Naive thymus-derived CD8-positive, alpha-beta T cell (primary cell): ENCODE data around the gene TTBK2. TPM values are rescaled to one million over a fixed set of nuclear protein-coding genes. Genes with fewer than 3 reads are reported as not detected.
"Not testable (repeated sequence)": the region's sequence is repeated elsewhere in the genome, so short reads cannot be mapped to it uniquely, and the experiment has no call there.

Source experiments
- ATAC-seq, 2 donors: fragments of 150-1000 bp; cut with Tn5 transposase in 1 of 2; sonication (Bioruptor Pico), chemical (Tn5 transposase) in 1 of 2; 1 replicate in 1 of 2; 2 replicates in 1 of 2; pipeline ENCODE4 v1.10.0; 2021; ENCODE audit warnings: mild to moderate bottlenecking in 2 of 2, moderate library complexity in 2 of 2
- POLR2A ChIA-PET: fragments of 350-600 bp; sonication (Branson Sonifier 250); formaldehyde crosslinking; loops from one replicate; lab custom pipeline; 2021; ENCODE audit warnings: antibody characterized with exemption; lab: Charles Lee
- DNase-seq, 10 donors: peaks; one replicate each; pipeline versions ENCODE4 v3.0.0 to v3.0.0-alpha.2; 2020 to 2022
- H3K27ac Mint-ChIP-seq, 10 donors: one replicate each; pipeline ENCODE4 v1.8.0; 2020 to 2022; ENCODE audit warnings: mild to moderate bottlenecking in 10 of 10, mixed read lengths in 10 of 10, moderate library complexity in 4 of 10, inconsistent platforms in 1 of 10
- H3K27me3 Mint-ChIP-seq, 5 donors: one replicate each; pipeline ENCODE4 v1.8.0; 2021 to 2022; ENCODE audit warnings: mixed read lengths in 5 of 5
- H3K36me3 Mint-ChIP-seq, 3 donors: one replicate each; pipeline ENCODE4 v1.8.0; 2020 to 2022; ENCODE audit warnings: mixed read lengths in 3 of 3, mild to moderate bottlenecking in 2 of 3, inconsistent platforms in 1 of 3
- H3K4me1 Mint-ChIP-seq, 4 donors: one replicate each; pipeline ENCODE4 v1.8.0; 2021 to 2022; ENCODE audit warnings: mixed read lengths in 4 of 4
- H3K4me3 Mint-ChIP-seq, 10 donors: one replicate each; pipeline ENCODE4 v1.8.0; 2020 to 2022; ENCODE audit warnings: mild to moderate bottlenecking in 10 of 10, mixed read lengths in 10 of 10, moderate library complexity in 6 of 10, inconsistent platforms in 1 of 10
- H3K9me3 Mint-ChIP-seq, 9 donors: one replicate each; pipeline ENCODE4 v1.8.0; 2020 to 2022; ENCODE audit warnings: mixed read lengths in 9 of 9, mild to moderate bottlenecking in 3 of 9, inconsistent platforms in 1 of 9, moderate library complexity in 1 of 9
- polyA plus RNA-seq, 3 donors: library from polyadenylated mRNA; unstranded; fragments of 300-500 nt; fragmentation: Illumina TruSeq; gene quantifications; one replicate each; pipeline ENCODE4 v1.2.3, GENCODE V29; 2021
- total RNA-seq, 8 experiments: library from RNA in 2 of 8; stranded (reverse) in 2 of 8; gene quantifications; one replicate each; pipeline ENCODE4 v1.2.3 and lab custom pipeline; 2021 to 2026

TTBK2 gene
- total RNA-seq, result 10 to 100 TPM; 28.9 to 32.1 TPM
- polyA plus RNA-seq, result 10 to 100 TPM; 11.2 to 13.4 (median 13.1) TPM
- 26.8 to 86.6 (median 77.3) reads per million in 6 experiments for total RNA-seq (lab: John Stamatoyannopoulos, UW)

GRCh38 chr15:42920519-42921341 is at the start of gene TTBK2:
Gene TTBK2, minus strand, starts transcription at chr15:42920778. Its CDS starts 42,161 bp downstream, at chr15:42878617.
- H3K36me3 Mint-ChIP-seq, result no peaks in the 10 kb centered on the region
- DNase-seq (peak; percentile 91 to 99 (median 97)), ATAC-seq (peak; percentile 93 to 94)
- peak within 1 kb of the TSS; percentile 90 to 98 (median 94) for H3K27ac Mint-ChIP-seq
- peaks cover 21 to 43% (median 30%) of the 10 kb centered on the region in 4 donors for H3K4me1 Mint-ChIP-seq
- no peaks in the 10 kb centered on the region for H3K9me3 Mint-ChIP-seq
- POLR2A ChIA-PET, result interaction anchor here (0.7 kb wide), 1 partner anchor 184 kb away, joined by 3 read pairs; the partner anchor contains the start of gene CDAN1
- peak within 1 kb of the TSS; percentile 91 to 99 (median 96) for H3K4me3 Mint-ChIP-seq
- no peaks in the 10 kb centered on the region for H3K27me3 Mint-ChIP-seq

GRCh38 chr15:42964476-42964875 is 43.9 kb upstream of the TTBK2 start:
- H3K4me3 Mint-ChIP-seq, result no peak overlapping the region
- POLR2A ChIA-PET, result no interaction called here
- DNase-seq (no peak), ATAC-seq (no peak)
- H3K36me3 Mint-ChIP-seq, result peaks cover 25 to 82% (median 29%) of the 10 kb centered on the region in 3 donors
- H3K9me3 Mint-ChIP-seq, result no peaks in the 10 kb centered on the region
- no peaks in the 10 kb centered on the region for H3K27me3 Mint-ChIP-seq
- peak overlapping the region in 1 of 10 donors; percentile 29 for H3K27ac Mint-ChIP-seq
- H3K4me1 Mint-ChIP-seq, result no peaks in the 10 kb centered on the region

- H3K4me1 Mint-ChIP-seq, result no peaks in the 10 kb centered on the region
- no peak overlapping the region for H3K27ac Mint-ChIP-seq
- POLR2A ChIA-PET, result no interaction called here
- H3K9me3 Mint-ChIP-seq, result no peaks in the 10 kb centered on the region
- H3K36me3 Mint-ChIP-seq, result peaks cover 41 to 91% (median 44%) of the 10 kb centered on the region in 3 donors
- no peak for DNase-seq
- no peak overlapping the region for H3K4me3 Mint-ChIP-seq
- H3K27me3 Mint-ChIP-seq, result no peaks in the 10 kb centered on the region
- ATAC-seq, result no peak
Observed at GRCh38 chr15:42955518-42955917, 34.9 kb upstream of the TTBK2 start.

- peaks cover 39 to 91% (median 51%) of the 10 kb centered on the region in 3 donors for H3K36me3 Mint-ChIP-seq
- H3K27ac Mint-ChIP-seq, result peak overlapping the region in 1 of 10 donors; percentile 63
- no peak for DNase-seq
- POLR2A ChIA-PET, result no interaction called here
- no peaks in the 10 kb centered on the region for H3K4me1 Mint-ChIP-seq
- no peak for ATAC-seq
- no peak overlapping the region for H3K4me3 Mint-ChIP-seq
- H3K9me3 Mint-ChIP-seq, result no peaks in the 10 kb centered on the region
- H3K27me3 Mint-ChIP-seq, result no peaks in the 10 kb centered on the region
Observed at GRCh38 chr15:42954291-42954690, 33.7 kb upstream of the TTBK2 start.

DNA sequence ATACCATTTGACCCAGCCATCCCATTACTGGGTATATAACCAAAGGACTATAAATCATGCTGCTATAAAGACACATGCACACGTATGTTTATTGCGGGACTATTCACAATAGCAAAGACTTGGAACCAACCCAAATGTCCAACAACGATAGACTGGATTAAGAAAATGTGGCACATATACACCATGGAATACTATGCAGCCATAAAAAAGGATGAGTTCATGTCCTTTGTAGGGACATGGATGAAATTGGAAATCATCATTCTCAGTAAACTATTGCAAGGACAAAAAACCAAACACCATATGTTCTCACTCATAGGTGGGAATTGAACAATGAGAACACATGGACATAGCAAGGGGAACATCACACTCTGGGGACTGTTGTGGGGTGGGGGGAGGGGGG is 28.3 kb upstream of the TTBK2 start:
- DNase-seq, POLR2A ChIA-PET, H3K4me3 Mint-ChIP-seq, H3K27ac Mint-ChIP-seq, H3K27me3 Mint-ChIP-seq, H3K9me3 Mint-ChIP-seq, H3K4me1 Mint-ChIP-seq, ATAC-seq: not testable (repeated sequence)
- H3K36me3 Mint-ChIP-seq, result peaks cover 31 to 96% (median 53%) of the 10 kb centered on the region in 3 donors

DNA sequence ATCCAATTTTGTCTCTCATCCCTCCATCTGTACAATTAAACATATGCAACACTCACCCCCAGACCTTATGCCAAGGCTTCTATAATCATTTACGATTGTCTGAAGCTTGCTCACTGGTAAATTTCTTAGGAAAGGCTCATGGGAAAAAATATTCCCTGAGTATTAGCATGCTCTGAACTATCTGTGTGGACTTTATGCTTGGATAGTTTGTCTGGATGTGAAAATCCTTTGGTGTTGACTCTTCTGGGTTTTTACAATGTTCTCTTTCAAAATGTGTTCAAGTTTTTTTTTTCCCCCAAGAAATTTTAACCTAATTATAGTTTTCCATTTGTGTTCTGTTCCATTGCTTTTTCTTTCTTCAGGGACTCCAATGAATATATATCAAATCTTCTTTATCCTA is 19.9 kb upstream of the TTBK2 start:
- POLR2A ChIA-PET, result interaction anchor here (0.7 kb wide), 1 partner anchor 25 kb away, joined by 6 read pairs; no protein-coding TSS in a partner anchor

DNA sequence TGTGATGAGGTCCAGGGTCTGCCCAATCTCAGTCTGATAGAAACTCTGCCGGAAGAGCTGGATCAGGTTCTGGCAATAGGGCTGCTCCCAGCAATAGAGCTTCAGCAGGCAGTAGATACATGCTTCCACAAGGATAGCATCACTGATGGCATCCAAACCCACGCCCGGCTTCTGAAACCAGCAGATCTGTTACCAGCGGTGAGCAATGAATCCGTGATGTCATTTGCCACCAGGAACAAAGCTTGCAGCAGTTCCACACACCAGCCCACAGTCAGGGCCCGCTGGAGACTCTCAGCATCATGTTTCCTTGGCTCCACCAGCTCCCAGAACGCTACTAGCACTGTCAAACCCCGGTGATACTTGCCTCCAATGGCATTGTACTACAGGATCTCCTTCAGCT is 19.3 kb upstream of the TTBK2 start:
- no peaks in the 10 kb centered on the region for H3K4me1 Mint-ChIP-seq
- POLR2A ChIA-PET, result no interaction called here
- DNase-seq, result no peak
- no peaks in the 10 kb centered on the region for H3K27me3 Mint-ChIP-seq
- H3K27ac Mint-ChIP-seq, result peak overlapping the region in 1 of 10 donors; percentile 7
- no peak for ATAC-seq
- H3K36me3 Mint-ChIP-seq, result peaks cover 0 to 15% (median 3%) of the 10 kb centered on the region in 3 donors
- no peak overlapping the region for H3K4me3 Mint-ChIP-seq
- peaks cover 0 to 3% (median 0%) of the 10 kb centered on the region in 9 donors for H3K9me3 Mint-ChIP-seq

More for the DNA sequence above, 19.9 kb upstream of the TTBK2 start:
- H3K27ac Mint-ChIP-seq, result peak overlapping the region in 2 of 10 donors; percentile 6 to 82
- H3K36me3 Mint-ChIP-seq, result peaks cover 0 to 22% (median 9%) of the 10 kb centered on the region in 3 donors
- no peaks in the 10 kb centered on the region for H3K27me3 Mint-ChIP-seq
- DNase-seq (no peak), ATAC-seq (no peak)
- no peaks in the 10 kb centered on the region for H3K4me1 Mint-ChIP-seq
- H3K9me3 Mint-ChIP-seq, result peaks cover 0 to 3% (median 0%) of the 10 kb centered on the region in 9 donors
- no peak overlapping the region for H3K4me3 Mint-ChIP-seq

- DNase-seq (no peak), ATAC-seq (no peak)
- Mint-ChIP-seq H3K4me3 (no peak overlapping the region), H3K9me3 (peaks cover 0 to 3% (median 0%) of the 10 kb centered on the region in 9 donors), H3K27ac (no peak overlapping the region), H3K36me3 (peaks cover 0 to 2% (median 0%) of the 10 kb centered on the region in 3 donors), H3K4me1 (peaks cover 0 to 3% (median 0%) of the 10 kb centered on the region in 4 donors), H3K27me3 (no peaks in the 10 kb centered on the region)
- POLR2A ChIA-PET, result no interaction called here
Observed at GRCh38 chr15:42937143-42937542, 16.6 kb upstream of the TTBK2 start.

DNA sequence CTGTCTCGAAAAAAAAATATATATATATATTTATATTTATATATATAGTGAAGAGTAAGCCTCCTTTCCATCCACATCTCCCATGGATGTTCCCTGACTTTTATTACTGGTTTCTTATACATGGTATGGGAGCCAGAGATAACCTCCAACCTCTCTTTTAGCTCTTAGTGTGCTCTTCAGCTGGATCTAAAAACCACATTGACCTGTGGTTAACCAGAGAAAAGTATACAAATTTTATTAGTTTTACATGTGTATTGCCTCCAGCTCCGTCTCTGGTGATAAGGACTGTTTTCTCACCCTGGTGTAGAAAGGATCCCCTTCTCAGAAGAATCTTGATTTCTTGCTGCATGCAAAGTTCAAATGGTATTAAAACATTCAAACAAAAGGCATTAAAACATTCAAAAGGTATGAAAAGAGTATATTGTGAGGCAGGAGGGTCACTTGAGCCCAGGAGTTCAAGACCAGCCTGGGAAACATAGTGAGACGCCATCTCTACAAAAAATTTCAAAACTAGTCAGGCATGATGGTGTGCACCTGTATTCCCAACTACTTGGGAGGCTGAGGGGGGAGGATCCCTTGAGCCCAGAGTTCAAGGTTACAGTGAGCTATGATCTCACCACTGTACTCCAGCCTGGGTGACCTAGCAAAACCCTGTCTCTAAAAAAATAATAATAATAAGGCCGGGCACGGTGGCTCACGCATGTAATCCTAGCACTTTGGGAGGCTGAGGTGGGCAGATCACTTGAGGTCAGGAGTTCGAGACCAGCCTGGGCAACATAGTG is 13.5 kb upstream of the TTBK2 start:
- no peak for ATAC-seq
- H3K4me3 Mint-ChIP-seq, result no peak overlapping the region
- H3K4me1 Mint-ChIP-seq, result peaks cover 0 to 3% (median 0%) of the 10 kb centered on the region in 4 donors
- no peak overlapping the region for H3K27ac Mint-ChIP-seq
- no peak for DNase-seq
- H3K9me3 Mint-ChIP-seq, result peaks cover 0 to 3% (median 0%) of the 10 kb centered on the region in 9 donors
- no peaks in the 10 kb centered on the region for H3K27me3 Mint-ChIP-seq
- POLR2A ChIA-PET, result no interaction called here
- no peaks in the 10 kb centered on the region for H3K36me3 Mint-ChIP-seq

- H3K9me3 Mint-ChIP-seq, result peaks cover 0 to 3% (median 0%) of the 10 kb centered on the region in 9 donors
- no peak overlapping the region for H3K4me3 Mint-ChIP-seq
- peaks cover 0 to 3% (median 0%) of the 10 kb centered on the region in 4 donors for H3K4me1 Mint-ChIP-seq
- no peak for DNase-seq
- no peaks in the 10 kb centered on the region for H3K27me3 Mint-ChIP-seq
- no peak overlapping the region for H3K27ac Mint-ChIP-seq
- no peak for ATAC-seq
- POLR2A ChIA-PET, result no interaction called here
- H3K36me3 Mint-ChIP-seq, result no peaks in the 10 kb centered on the region
Observed at GRCh38 chr15:42932833-42933515, 12.4 kb upstream of the TTBK2 start.

- DNase-seq (no peak), ATAC-seq (no peak)
- no peaks in the 10 kb centered on the region for H3K9me3 Mint-ChIP-seq
- peaks cover 0 to 3% (median 0%) of the 10 kb centered on the region in 4 donors for H3K4me1 Mint-ChIP-seq
- POLR2A ChIA-PET, result no interaction called here
- H3K4me3 Mint-ChIP-seq, result no peak overlapping the region
- no peaks in the 10 kb centered on the region for H3K27me3 Mint-ChIP-seq
- no peaks in the 10 kb centered on the region for H3K36me3 Mint-ChIP-seq
- no peak overlapping the region for H3K27ac Mint-ChIP-seq
Observed at GRCh38 chr15:42931702-42932486, 11.3 kb upstream of the TTBK2 start.
